BE2C (cell line): ENCODE measurements around the gene STAU1.
"Not testable (repeated sequence)": the region's sequence is repeated elsewhere in the genome, so short reads cannot be mapped to it uniquely, and the experiment has no call there.

Experiments used
- DNase-seq: peaks from one replicate; pipeline ENCODE4 v3.0.0-alpha.2; 2020
- H3K27me3 ChIP-seq: fragments of 250-450 bp; sonication (Bioruptor Pico); 2 replicates; pipeline ENCODE4 v1.5.1; 2020; ENCODE audit warnings: mild to moderate bottlenecking
- H3K36me3 ChIP-seq: fragments of 250-450 bp; sonication (Bioruptor Pico); 2 replicates; pipeline ENCODE4 v1.5.1; 2020; ENCODE audit warnings: mild to moderate bottlenecking
- H3K4me1 ChIP-seq: fragments of 250-450 bp; sonication (Bioruptor Pico); 2 replicates; pipeline ENCODE4 v1.5.1; 2020
- H3K4me3 ChIP-seq: 2 replicates; pipeline ENCODE4 v1.5.1; 2011; ENCODE audit warnings: low read depth, low read length
- H3K9me3 ChIP-seq: fragments of 250-450 bp; sonication (Bioruptor Pico); 2 replicates; pipeline ENCODE4 v1.5.1; 2020
- TF ChIP-seq, protein P1 (sequence below): IDR thresholded peaks from 2 replicates; pipeline ENCODE4 v1.5.1; 2012; ENCODE audit warnings: mild to moderate bottlenecking, low read depth, low read length

STAU1 gene

DNA sequence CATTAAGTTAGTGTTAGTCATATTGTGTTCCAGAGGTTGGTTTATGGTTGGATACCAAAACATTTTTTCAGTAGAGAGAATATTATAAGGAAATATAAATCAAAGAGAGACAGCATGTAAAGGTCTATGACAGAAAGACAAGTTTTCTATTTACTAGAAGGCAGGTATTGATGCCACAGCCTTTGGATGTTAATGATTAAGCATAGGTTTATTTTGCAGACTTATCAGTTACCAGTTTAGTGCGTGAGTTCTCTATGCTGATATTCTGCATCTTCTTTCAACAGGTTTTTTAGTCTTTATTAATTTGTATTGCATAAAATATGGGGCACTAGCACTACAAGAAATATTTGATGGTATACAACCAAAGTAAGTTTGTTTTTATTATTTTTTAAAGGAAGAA lies 96.4 kb downstream of the STAU1 start:
- no peaks in the 10 kb centered on the region for H3K4me1 ChIP-seq
- TF ChIP-seq, protein P1, sequence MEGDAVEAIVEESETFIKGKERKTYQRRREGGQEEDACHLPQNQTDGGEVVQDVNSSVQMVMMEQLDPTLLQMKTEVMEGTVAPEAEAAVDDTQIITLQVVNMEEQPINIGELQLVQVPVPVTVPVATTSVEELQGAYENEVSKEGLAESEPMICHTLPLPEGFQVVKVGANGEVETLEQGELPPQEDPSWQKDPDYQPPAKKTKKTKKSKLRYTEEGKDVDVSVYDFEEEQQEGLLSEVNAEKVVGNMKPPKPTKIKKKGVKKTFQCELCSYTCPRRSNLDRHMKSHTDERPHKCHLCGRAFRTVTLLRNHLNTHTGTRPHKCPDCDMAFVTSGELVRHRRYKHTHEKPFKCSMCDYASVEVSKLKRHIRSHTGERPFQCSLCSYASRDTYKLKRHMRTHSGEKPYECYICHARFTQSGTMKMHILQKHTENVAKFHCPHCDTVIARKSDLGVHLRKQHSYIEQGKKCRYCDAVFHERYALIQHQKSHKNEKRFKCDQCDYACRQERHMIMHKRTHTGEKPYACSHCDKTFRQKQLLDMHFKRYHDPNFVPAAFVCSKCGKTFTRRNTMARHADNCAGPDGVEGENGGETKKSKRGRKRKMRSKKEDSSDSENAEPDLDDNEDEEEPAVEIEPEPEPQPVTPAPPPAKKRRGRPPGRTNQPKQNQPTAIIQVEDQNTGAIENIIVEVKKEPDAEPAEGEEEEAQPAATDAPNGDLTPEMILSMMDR: no peak
- no peaks in the 10 kb centered on the region for H3K9me3 ChIP-seq
- peaks cover 88% of the 10 kb centered on the region for H3K36me3 ChIP-seq
- no peaks in the 10 kb centered on the region for H3K27me3 ChIP-seq
- H3K4me3 ChIP-seq: no peak overlapping the region
- DNase-seq: no peak

DNA sequence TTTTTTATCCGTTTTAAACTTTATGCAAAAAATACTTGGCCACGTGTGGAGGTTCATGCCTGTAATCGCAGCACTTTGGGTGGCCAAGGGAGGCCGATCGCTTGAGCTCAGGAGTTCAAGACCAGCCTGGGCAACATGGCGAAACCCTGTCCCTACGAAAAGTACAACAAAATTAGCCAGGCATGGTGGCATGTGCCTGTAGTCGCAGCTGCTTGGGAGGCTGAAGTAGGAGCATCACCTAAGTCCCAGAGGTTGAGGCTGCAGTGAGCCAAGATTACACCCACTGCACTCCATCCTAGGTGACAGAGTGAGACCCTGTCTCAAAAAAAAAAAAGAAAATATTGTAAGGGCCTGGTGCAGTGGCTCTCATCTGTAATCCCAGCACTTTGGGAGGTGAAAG lies 97.0 kb downstream of the STAU1 start:
- no peaks in the 10 kb centered on the region for H3K9me3 ChIP-seq
- H3K4me1 ChIP-seq: no peaks in the 10 kb centered on the region
- H3K27me3 ChIP-seq: no peaks in the 10 kb centered on the region
- H3K4me3 ChIP-seq: no peak overlapping the region
- H3K36me3 ChIP-seq: peaks cover 88% of the 10 kb centered on the region
- no peak for DNase-seq
- TF ChIP-seq, protein P1: no peak

DNA sequence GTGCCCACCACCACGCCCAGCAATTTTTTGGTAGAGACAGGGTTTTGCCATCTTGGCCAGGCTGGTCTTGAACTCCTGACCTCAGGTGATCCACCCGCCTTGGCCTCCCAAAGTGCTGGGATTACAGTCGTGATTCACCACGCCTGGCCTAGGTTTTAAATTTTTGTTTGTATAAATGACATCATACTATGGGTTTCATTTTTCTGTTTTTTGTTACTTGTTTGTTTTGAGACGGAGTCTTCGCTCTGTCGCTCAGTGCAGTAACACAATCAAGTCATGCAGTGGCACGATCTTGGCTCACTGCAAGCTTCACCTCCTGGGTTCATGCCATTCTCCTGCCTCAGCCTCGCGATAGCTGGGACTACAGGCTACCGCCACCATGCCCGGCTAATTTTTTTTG lies 105.8 kb downstream of the STAU1 start:
- not testable (repeated sequence) for H3K27me3 ChIP-seq, H3K4me3 ChIP-seq, H3K9me3 ChIP-seq, H3K4me1 ChIP-seq, DNase-seq
- peaks cover 95% of the 10 kb centered on the region for H3K36me3 ChIP-seq

DNA sequence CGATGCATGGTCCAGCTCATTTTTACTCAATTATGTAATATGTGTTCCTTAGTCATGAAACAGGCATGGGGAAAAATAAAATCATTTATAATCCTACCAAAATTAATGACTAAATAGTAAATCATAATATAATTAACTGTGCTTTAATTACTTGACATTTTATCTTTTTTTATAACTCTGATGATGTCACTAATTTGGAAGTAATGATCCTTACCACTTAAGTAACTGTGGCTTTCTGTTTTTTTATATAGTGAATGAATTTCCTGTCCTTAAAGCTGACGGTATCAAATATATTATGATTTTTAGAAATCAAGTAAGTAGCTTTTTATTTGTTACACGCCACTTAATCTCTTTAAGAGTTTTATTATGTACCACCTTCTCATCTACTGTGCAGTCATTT lies 109.8 kb downstream of the STAU1 start:
- no peaks in the 10 kb centered on the region for H3K27me3 ChIP-seq
- no peak for DNase-seq
- TF ChIP-seq, protein P1: no peak
- no peaks in the 10 kb centered on the region; the same call in 1 of the 2 replicates for H3K4me1 ChIP-seq
- H3K4me3 ChIP-seq: no peak overlapping the region
- H3K9me3 ChIP-seq: no peaks in the 10 kb centered on the region
- peaks cover 96% of the 10 kb centered on the region for H3K36me3 ChIP-seq

DNA sequence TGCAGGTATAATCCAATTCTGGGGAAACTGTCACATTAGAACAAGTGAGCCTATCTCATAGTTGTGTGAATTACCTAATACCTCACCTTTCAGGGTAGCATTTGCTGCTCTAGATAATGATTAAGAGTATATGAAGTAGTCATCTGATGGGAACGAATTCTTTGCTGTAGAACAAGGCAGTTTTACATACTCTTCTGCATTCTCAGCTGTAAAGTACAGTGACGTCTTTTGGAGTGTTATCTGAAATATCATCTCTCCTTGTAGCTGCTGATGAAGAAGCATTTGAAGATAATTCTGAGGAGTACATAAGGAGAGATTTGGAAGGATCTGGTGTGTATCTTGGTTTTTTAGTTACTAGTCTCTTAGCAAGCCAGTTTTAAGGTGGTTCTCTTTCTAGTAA lies 113.6 kb downstream of the STAU1 start:
- Histone ChIP-seq H3K4me3 (no peak overlapping the region), H3K36me3 (peaks cover 95% of the 10 kb centered on the region), H3K27me3 (no peaks in the 10 kb centered on the region), H3K9me3 (no peaks in the 10 kb centered on the region), H3K4me1 (no peaks in the 10 kb centered on the region; the same call in 1 of the 2 replicates)
- no peak for DNase-seq
- TF ChIP-seq, protein P1: no peak
